HuH-7 (cell line): ENCODE measurements around the gene EXO1.
"Not testable (repeated sequence)": the region's sequence is repeated elsewhere in the genome, so short reads cannot be mapped to it uniquely, and the experiment has no call there.

Experiments
- DNase-seq: peaks from one replicate; pipeline ENCODE4 v3.0.0; 2011; ENCODE audit warnings: low spot score

EXO1 gene

DNA sequence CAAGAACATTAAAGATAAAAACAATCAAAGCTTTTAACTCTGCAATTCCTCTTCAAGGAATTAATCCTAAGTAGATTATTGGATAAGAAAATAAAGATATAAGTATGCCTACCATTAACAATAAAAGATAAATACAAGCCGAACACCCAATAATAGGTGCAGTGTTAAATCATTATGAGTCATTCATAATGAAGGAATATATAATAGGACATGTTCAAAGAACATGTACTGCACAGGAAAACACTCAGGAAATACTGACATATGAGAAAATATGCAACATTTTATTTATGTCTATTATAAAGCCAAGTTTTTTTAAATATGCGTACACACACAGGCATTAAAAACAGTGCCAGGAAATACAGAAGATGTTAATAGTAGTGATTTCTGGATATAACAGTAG, 11.1 kb upstream of the EXO1 start:
- no peak for DNase-seq

DNA sequence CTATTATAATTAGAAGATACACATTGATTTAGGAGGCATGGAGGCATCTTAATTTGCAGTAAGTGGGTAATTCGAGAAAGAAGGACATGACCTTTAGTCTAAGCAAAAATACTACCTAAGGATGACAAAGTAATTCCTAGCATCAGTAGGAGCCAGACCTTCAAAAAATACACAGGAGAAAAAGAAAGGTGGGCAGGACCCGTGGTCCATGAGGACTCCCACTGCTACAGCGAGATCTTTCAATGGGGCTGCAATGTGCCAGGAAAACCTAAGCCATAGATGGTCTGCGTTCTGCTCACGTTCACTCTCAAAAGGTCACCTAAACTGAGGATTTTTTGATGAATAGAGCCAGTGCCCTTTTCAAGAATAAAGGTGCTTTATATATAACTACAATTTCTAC, 10.6 kb upstream of the EXO1 start:
- no peak for DNase-seq

GRCh38 chr1:241837901-241838300, 10.1 kb upstream of the EXO1 start:
- no peak for DNase-seq

DNA sequence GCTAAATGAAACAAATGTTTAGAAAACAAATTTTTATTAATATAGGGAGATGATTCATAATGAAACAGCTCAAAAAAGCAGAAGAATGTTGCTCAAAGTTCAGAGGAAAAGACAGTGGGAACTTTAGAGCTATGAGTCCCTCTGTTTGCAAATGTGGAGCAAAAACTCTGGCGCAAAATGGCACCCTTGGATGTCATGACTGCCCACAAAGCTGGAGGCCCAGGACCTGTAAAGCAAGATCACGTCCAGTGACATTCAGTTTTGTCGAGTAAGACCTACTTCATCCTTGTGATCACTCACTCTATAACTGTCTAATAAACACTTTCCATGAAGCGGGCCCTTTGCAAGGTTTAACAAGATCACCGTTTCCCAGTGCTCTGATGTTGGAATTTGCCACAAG, 9.1 kb upstream of the EXO1 start:
- DNase-seq: no peak

- DNase-seq: no peak
Measured at GRCh38 chr1:241839369-241839979, 8.5 kb upstream of the EXO1 start.

DNA sequence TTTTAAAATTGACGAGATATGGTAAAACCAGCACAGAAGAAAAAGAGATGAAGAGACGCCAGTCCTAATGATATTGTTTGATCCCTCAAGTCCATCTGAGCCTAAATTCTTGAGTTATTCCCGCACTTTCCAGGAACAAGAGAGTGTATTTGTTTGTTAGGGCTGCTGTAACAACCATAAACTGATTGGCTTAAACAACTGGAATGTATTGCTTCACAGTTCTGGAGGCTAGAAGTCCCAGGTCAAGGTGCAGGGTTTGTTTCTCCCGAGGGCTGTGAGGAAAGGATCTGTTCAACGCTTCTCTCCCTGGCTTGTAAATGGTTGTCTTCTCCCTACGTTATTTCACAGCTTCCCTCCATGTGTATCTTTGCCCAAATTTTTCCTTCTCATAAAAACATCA, 7.8 kb upstream of the EXO1 start:
- no peak for DNase-seq

GRCh38 chr1:241841691-241842090, 6.3 kb upstream of the EXO1 start:
- DNase-seq: no peak

DNA sequence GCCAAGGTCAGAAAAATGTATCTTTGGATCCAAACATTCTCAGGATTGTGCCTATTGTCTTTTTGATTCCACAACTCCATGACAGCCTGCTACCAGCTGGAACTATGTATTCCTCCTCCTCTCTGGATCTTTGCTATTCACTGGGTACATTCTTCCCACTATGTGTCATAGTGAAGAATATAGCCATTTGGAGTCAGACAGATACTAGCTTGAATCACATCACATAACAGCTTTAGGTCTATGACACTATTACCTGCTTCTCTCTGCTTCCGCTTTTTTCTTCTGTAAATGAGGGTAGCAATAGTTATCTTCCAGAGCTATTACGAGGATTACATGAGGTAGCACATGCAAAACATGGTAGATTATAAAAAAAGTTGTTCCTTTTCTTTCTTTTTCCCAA, 5.4 kb upstream of the EXO1 start:
- no peak for DNase-seq

GRCh38 chr1:241844593-241844992, 3.4 kb upstream of the EXO1 start:
- DNase-seq: no peak

- DNase-seq: no peak
Measured at GRCh38 chr1:241846375-241846774, 1.6 kb upstream of the EXO1 start.

- DNase-seq: no peak
Measured at GRCh38 chr1:241846862-241847539, 1.0 kb upstream of the EXO1 start.

- no peak for DNase-seq
Measured at GRCh38 chr1:241847540-241847795, 536 bp upstream of the EXO1 start.

- DNase-seq: no peak
Measured at GRCh38 chr1:241848686-241849344, 811 bp downstream of the EXO1 start.

- no peak for DNase-seq
Measured at GRCh38 chr1:241849345-241849695, 1.3 kb downstream of the EXO1 start.

GRCh38 chr1:241855545-241856140, 7.6 kb downstream of the EXO1 start:
- not testable (repeated sequence) for DNase-seq

- no peak for DNase-seq
Measured at GRCh38 chr1:241857131-241857530, 9.1 kb downstream of the EXO1 start.

DNA sequence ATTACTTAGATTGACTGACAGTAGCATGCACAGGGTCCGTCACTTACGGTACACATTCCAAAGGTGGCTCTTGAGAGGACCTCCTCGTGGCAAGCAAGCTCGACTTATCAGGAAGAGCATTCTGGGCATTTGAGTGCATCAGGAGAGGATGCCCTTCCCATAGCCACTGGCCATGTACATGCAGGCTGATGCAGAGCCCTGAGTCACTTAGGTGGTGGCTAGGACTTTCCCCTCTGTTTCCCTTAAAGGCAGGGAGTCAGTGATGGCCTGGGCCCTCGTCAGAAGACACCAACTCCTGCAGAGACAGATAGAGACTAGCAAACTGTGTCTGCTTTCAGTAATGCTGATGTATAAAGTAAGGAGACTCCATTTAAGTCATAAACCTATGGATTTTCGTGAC, 12.9 kb downstream of the EXO1 start:
- DNase-seq: no peak

DNA sequence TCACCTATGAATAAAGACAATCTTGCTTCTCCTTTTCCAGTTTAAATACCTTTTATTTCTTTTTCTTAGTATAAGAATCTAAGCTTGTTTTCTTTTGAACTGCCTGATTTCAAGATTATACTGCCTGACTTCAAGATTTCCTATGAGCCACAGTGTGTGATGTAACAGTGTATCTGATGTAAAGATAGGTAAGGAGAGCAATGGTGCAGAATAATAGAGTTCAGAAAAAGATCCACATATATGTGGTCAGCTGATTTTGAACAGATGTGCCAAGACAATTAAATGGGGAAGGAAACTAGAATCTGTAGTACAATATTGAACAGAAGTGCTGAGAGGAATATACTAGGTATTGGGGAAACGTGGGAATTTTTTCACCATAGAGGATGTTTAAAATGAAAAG, 21.0 kb downstream of the EXO1 start:
- no peak for DNase-seq

DNA sequence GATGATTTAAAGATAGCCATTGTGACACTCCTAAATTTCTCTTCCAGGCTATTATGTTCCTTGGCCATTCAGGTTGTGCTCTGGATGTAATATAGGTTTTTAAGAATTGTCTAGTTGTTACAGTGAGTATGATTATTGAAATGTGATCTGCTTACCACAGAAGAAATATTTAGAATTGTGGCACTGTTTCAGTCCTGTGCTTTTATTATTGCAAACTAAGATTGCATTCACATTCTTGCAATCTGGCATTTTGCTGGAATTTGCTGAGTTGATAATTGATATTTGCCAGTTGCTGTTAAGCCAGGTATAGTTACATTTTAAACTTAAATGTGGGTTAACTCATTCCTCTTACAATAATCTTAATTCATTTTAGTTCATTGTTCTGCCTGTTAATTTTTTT, 22.3 kb downstream of the EXO1 start:
- no peak for DNase-seq

GRCh38 chr1:241870746-241871430, 22.9 kb downstream of the EXO1 start:
- no peak for DNase-seq

DNA sequence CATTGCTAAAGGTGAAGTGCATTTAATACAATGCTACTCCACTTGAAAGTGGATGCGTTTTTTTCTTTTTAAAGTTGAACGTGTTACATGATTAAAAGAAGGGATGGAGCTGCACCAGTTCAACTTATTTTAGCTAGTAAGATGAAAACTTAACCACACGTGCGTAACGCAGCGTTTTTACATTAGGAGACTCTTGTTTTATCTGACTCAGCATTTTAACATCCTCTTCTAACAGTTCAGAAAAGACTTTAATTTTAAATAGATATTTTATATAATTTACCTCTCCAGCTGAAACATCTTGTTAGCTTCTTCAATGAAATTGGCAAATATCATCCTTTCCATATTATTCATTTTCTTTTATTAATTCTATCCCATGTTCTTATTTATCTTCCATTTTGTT, 33.4 kb downstream of the EXO1 start:
- no peak for DNase-seq

- DNase-seq: no peak
Measured at GRCh38 chr1:241883159-241883558, 35.2 kb downstream of the EXO1 start.

- no peak for DNase-seq
Measured at GRCh38 chr1:241888232-241888631, 40.2 kb downstream of the EXO1 start.
